Endothelial cell of umbilical vein (primary cell): Measurements from ENCODE around the gene ASPHD1. TPM values are rescaled to one million over a fixed set of nuclear protein-coding genes. Genes with fewer than 3 reads are reported as not detected.

ENCODE experiments used
- BruUV-seq: library from RNA; stranded (reverse); fragments of 400-500 nt; replicated peaks from 2 replicates; lab custom pipeline; 2021; lab: Mats Ljungman, UMichigan
- CTCF ChIA-PET: fragments of 300-600, 350-600 bp; sonication (Branson Sonifier 250); formaldehyde crosslinking; loops from one replicate; lab custom pipeline; 2021; ENCODE audit warnings: antibody characterized with exemption, inconsistent platforms; lab: Charles Lee
- POLR2A ChIA-PET: fragments of 300-600, 350-600 bp; sonication (Branson Sonifier 250); formaldehyde crosslinking; loops from one replicate; lab custom pipeline; 2021; ENCODE audit warnings: antibody characterized with exemption, inconsistent platforms; lab: Charles Lee
- DNase-seq: peaks from one replicate; pipeline ENCODE4 v3.0.0-alpha.2; 2011; ENCODE audit warnings: low read depth, low spot score
- FAIRE-seq: peaks from 2 replicates; lab custom pipeline; 2011; peaks lifted over from hg19 to GRCh38; lab: Jason Lieb, UNC
- H2AFZ ChIP-seq: 2 replicates; pipeline ENCODE4 v1.6.0; 2012; ENCODE audit warnings: low read depth, low read length, control low read depth, inconsistent platforms
- H3K27ac ChIP-seq: 2 replicates; pipeline ENCODE4 v1.5.1; 2011; ENCODE audit warnings: low read depth, mild to moderate bottlenecking, control low read depth, low read length, moderate library complexity; ENCODE audit not compliant: insufficient read depth
- H3K27me3 ChIP-seq, 2 experiments: 2 replicates each; pipeline versions ENCODE4 v1.6.0 to v1.6.1; 2011; ENCODE audit warnings: low read length in 2 of 2, mixed read lengths in 1 of 2; ENCODE audit not compliant: control insufficient read depth in 2 of 2, insufficient read depth in 2 of 2
- H3K36me3 ChIP-seq, 2 experiments: 2 replicates in 1 of 2; 3 replicates in 1 of 2; pipeline ENCODE4 v1.5.1; 2011; ENCODE audit warnings: low read length in 2 of 2, mild to moderate bottlenecking in 1 of 2, moderate library complexity in 1 of 2; ENCODE audit not compliant: control insufficient read depth in 2 of 2, insufficient read depth in 2 of 2; ENCODE audit errors: extremely low read depth in 1 of 2
- H3K4me1 ChIP-seq: 3 replicates; pipeline ENCODE4 v1.5.1; 2011; ENCODE audit warnings: mild to moderate bottlenecking, low read length; ENCODE audit not compliant: control insufficient read depth, insufficient read depth; ENCODE audit errors: extremely low read depth
- H3K4me2 ChIP-seq: 2 replicates; pipeline ENCODE4 v1.6.1; 2011; ENCODE audit warnings: low read length, control low read depth, mixed read lengths; ENCODE audit not compliant: insufficient read depth
- H3K4me3 ChIP-seq, 3 experiments: fragments of 200-600 bp in 1 of 3; sonication (generic), shearing (Covaris generic) in 1 of 3; replicated peaks in 1 of 3; 2 replicates each; pipeline ENCODE4 v1.5.1; 2011 to 2016; ENCODE audit warnings: control low read depth in 3 of 3, low read length in 3 of 3, mild to moderate bottlenecking in 2 of 3, inconsistent platforms in 1 of 3, low read depth in 1 of 3, moderate library complexity in 1 of 3; ENCODE audit not compliant: insufficient read depth in 1 of 3
- H3K79me2 ChIP-seq: 2 replicates; pipeline ENCODE4 v1.6.0; 2012; ENCODE audit warnings: low read length, inconsistent platforms; ENCODE audit not compliant: control insufficient read depth, insufficient read depth
- H3K9ac ChIP-seq: replicated peaks from 2 replicates; pipeline ENCODE3; 2011; ENCODE audit warnings: low read length, control low read depth; ENCODE audit not compliant: insufficient read depth; ENCODE audit errors: extremely low read depth
- H3K9me1 ChIP-seq: replicated peaks from 3 replicates; pipeline ENCODE4 v1.6.0; 2011; ENCODE audit warnings: mild to moderate bottlenecking, low read length; ENCODE audit not compliant: control insufficient read depth, insufficient read depth; ENCODE audit errors: extremely low read depth
- H3K9me3 ChIP-seq: replicated peaks from 2 replicates; pipeline ENCODE4 v1.5.1; 2012; ENCODE audit warnings: low read length, inconsistent platforms; ENCODE audit not compliant: control insufficient read depth, insufficient read depth
- H4K20me1 ChIP-seq: replicated peaks from 2 replicates; pipeline ENCODE3; 2011; ENCODE audit warnings: mild to moderate bottlenecking, low read length; ENCODE audit not compliant: control insufficient read depth, insufficient read depth; ENCODE audit errors: extremely low read depth
- CTCF ChIP-seq, 2 donors: IDR thresholded peaks; 1 replicate in 1 of 2; 2 replicates in 1 of 2; pipeline ENCODE4 v1.5.1; 2011; ENCODE audit warnings: low read length in 2 of 2, mild to moderate bottlenecking in 2 of 2, moderate library complexity in 2 of 2, control low read depth in 1 of 2, inconsistent platforms in 1 of 2, low read depth in 1 of 2; ENCODE audit not compliant: insufficient read depth in 1 of 2; ENCODE audit errors: extremely low read depth in 1 of 2
- EZH2 ChIP-seq: IDR thresholded peaks from 2 replicates; pipeline ENCODE4 v1.6.1; 2012; ENCODE audit warnings: borderline replicate concordance, low read depth, mild to moderate bottlenecking, moderate library complexity, low read length, inconsistent platforms; ENCODE audit not compliant: severe bottlenecking
- GATA2 ChIP-seq: IDR thresholded peaks from 2 replicates; pipeline ENCODE4 v1.7.0; 2011; ENCODE audit warnings: low read depth, mild to moderate bottlenecking, moderate library complexity, mixed read lengths, low read length; ENCODE audit not compliant: insufficient read length, insufficient read depth
- JUN ChIP-seq: IDR thresholded peaks from 2 replicates; pipeline ENCODE4 v1.6.1; 2011; ENCODE audit warnings: borderline replicate concordance, low read depth; ENCODE audit not compliant: insufficient read length, insufficient read depth
- MAX ChIP-seq: IDR thresholded peaks from 2 replicates; pipeline ENCODE4 v1.6.1; 2011; ENCODE audit not compliant: insufficient read depth, insufficient read length
- POLR2AphosphoS5 ChIP-seq: IDR thresholded peaks from 2 replicates; pipeline ENCODE4 v1.6.1; 2012; ENCODE audit warnings: low read depth, mild to moderate bottlenecking, control low read depth, low read length, moderate library complexity; ENCODE audit not compliant: insufficient read depth
- dilution Hi-C: fragments of 300-500 bp; cut with MboI; formaldehyde crosslinking; loops from one replicate; pipeline ENCODE4 v1.15.0; 2019; ENCODE audit warnings: low sequenced_read_pairs; ENCODE audit not compliant: extremely low pct_ligation_motif_present
- intact Hi-C: fragments of 100-400 bp; cut with micrococcal nuclease; formaldehyde crosslinking; loops from one replicate; pipeline ENCODE4 v1.10.0; 2022
- polyA plus RNA-seq, 4 experiments: library from polyadenylated mRNA; depleted of rRNA in 3 of 4; stranded (reverse) in 3 of 4; unstranded in 1 of 4; fragments of >200 nt; gene quantifications; 2 replicates each; pipeline versions ENCODE4 v1.2.1 to v1.2.3, GENCODE V29; 2011 to 2012; ENCODE audit warnings: missing spikeins in 1 of 4
- total RNA-seq: library from RNA; stranded (reverse); gene quantifications from 2 replicates; pipeline ENCODE4 v1.2.3, GENCODE V29; 2021

The ASPHD1 gene
- total and polyA plus RNA-seq, 2 donors (not counting 3 experiments of a cell fraction or from before 2014, with no cell fraction given) = 0.90 to 1.2 TPM

- peak within 1 kb of the TSS; percentile 80 for H3K4me2 ChIP-seq
- dilution Hi-C loops = no loop called here
- H3K9me3 ChIP-seq = no peaks in the 10 kb centered on the region
- intact Hi-C loops = loop anchor here (10.0 kb wide), 1 partner anchor 75 kb away; the partner anchor contains the start of gene MVP
- H3K4me3 ChIP-seq = peak within 1 kb of the TSS; percentile 26 to 46 (median 46)
- H2AFZ ChIP-seq = peak within 1 kb of the TSS; percentile 81
- CTCF ChIA-PET = interaction anchor here (0.9 to 2.1 kb wide), 15 partner anchors 9 to 199 kb away, joined by 3 to 9 read pairs (median 4); partner anchors contain the start of genes CDIPT, KCTD13, PAGR1 and TMEM219
- FAIRE-seq (peak; percentile 47), DNase-seq (peak; percentile 79)
- no peak within 1 kb of the TSS for H3K27ac ChIP-seq
- BruUV-seq = no TSS peak
- peaks cover 5% of the 10 kb centered on the region for H3K4me1 ChIP-seq
- TF ChIP-seq MAX = no peak
- no peak for TF ChIP-seq JUN
- no peak for TF ChIP-seq GATA2
- TF ChIP-seq CTCF (IDR thresholded peaks at IDR 0.05; ENCODE audit: extremely low read depth in 1 of 2, insufficient read depth in 1 of 2, low read depth in 1 of 2, low read length in 2 of 2) = peak in 1 of 2 donors; percentile 26
- no peak for TF ChIP-seq POLR2AphosphoS5
- TF ChIP-seq EZH2 = peak; percentile 37
- H3K9ac ChIP-seq = no peak within 1 kb of the TSS
- no peaks in the 10 kb centered on the region for H3K36me3 ChIP-seq
- no peaks in the 10 kb centered on the region for H3K79me2 ChIP-seq
- POLR2A ChIA-PET = interaction anchor here (0.6 to 1.5 kb wide), 2 partner anchors 74 to 166 kb away, joined by 3 read pairs; partner anchors contain the start of genes ALDOA and TAOK2
- peaks cover 5 to 8% of the 10 kb centered on the region in 2 experiments for H3K27me3 ChIP-seq
- no peaks in the 10 kb centered on the region for H3K9me1 ChIP-seq
- H4K20me1 ChIP-seq = no peaks in the 10 kb centered on the region
Measured at GRCh38 chr16:29899516-29900101, 679 bp upstream of the ASPHD1 start, which contains the start of gene SEZ6L2. TSS of gene SEZ6L2 (minus strand) at chr16:29899550. CDS start at chr16:29899019, 531 bp downstream.
